Endothelial cell (in vitro differentiated cells): ENCODE results near the gene ITGA8. TPM values are rescaled to one million over a fixed set of nuclear protein-coding genes. Genes with fewer than 3 reads are reported as not detected.

Experiments
- DNase-seq: peaks from one replicate; pipeline ENCODE4 v3.0.0; 2021; ENCODE audit warnings: low spot score
- H3K27ac Mint-ChIP-seq: one replicate; pipeline ENCODE4 v1.8.0; 2021; ENCODE audit warnings: mixed read lengths, inconsistent platforms; ENCODE audit not compliant: unreplicated experiment
- H3K27me3 Mint-ChIP-seq: one replicate; pipeline ENCODE4 v1.8.0; 2021; ENCODE audit warnings: mild to moderate bottlenecking, moderate library complexity, mixed read lengths, inconsistent platforms; ENCODE audit not compliant: unreplicated experiment
- H3K36me3 Mint-ChIP-seq: one replicate; pipeline ENCODE4 v1.8.0; 2021; ENCODE audit warnings: mild to moderate bottlenecking, low read depth, mixed read lengths, inconsistent platforms; ENCODE audit not compliant: unreplicated experiment
- H3K4me1 Mint-ChIP-seq: one replicate; pipeline ENCODE4 v1.8.0; 2021; ENCODE audit warnings: mild to moderate bottlenecking, mixed read lengths, inconsistent platforms; ENCODE audit not compliant: unreplicated experiment
- H3K4me3 Mint-ChIP-seq: one replicate; pipeline ENCODE4 v1.8.0; 2021; ENCODE audit warnings: mild to moderate bottlenecking, mixed read lengths, inconsistent platforms; ENCODE audit not compliant: unreplicated experiment
- H3K9me3 Mint-ChIP-seq: one replicate; pipeline ENCODE4 v1.8.0; 2021; ENCODE audit warnings: mixed read lengths, inconsistent platforms; ENCODE audit not compliant: unreplicated experiment
- CTCF ChIP-seq: fragments of 200-600 bp; sonication (generic); IDR thresholded peaks from one replicate; pipeline ENCODE4 v1.5.0; 2021; ENCODE audit warnings: antibody characterized with exemption; ENCODE audit not compliant: unreplicated experiment
- total RNA-seq: library from RNA; stranded (reverse); fragmentation: NEBNext Ultra II Directional; extraction: Animal tissue kit (Norgen Biotek cat#: 25700); gene quantifications from one replicate; pipeline ENCODE4 v1.2.1, GENCODE V29; 2021; ENCODE audit not compliant: unreplicated experiment

Gene ITGA8
- total RNA-seq, 1 donor from 2014 or later: 0.51 TPM

- Mint-ChIP-seq H3K27ac (no peak overlapping the region), H3K36me3 (no peaks in the 10 kb centered on the region), H3K4me1 (peaks cover 2% of the 10 kb centered on the region), H3K27me3 (peaks cover 2% of the 10 kb centered on the region), H3K9me3 (no peaks in the 10 kb centered on the region), H3K4me3 (no peak overlapping the region)
- TF ChIP-seq CTCF: no peak
- DNase-seq: no peak
Observed at GRCh38 chr10:15571575-15571974, 148.1 kb downstream of the ITGA8 start.

GRCh38 chr10:15570738-15571339, 148.9 kb downstream of the ITGA8 start:
- no peak for TF ChIP-seq CTCF
- no peak for DNase-seq
- no peak overlapping the region for H3K27ac Mint-ChIP-seq
- H3K36me3 Mint-ChIP-seq: no peaks in the 10 kb centered on the region
- H3K9me3 Mint-ChIP-seq: no peaks in the 10 kb centered on the region
- H3K27me3 Mint-ChIP-seq: peaks cover 2% of the 10 kb centered on the region
- H3K4me3 Mint-ChIP-seq: no peak overlapping the region
- H3K4me1 Mint-ChIP-seq: peaks cover 2% of the 10 kb centered on the region

- H3K36me3 Mint-ChIP-seq: no peaks in the 10 kb centered on the region
- no peak for TF ChIP-seq CTCF
Observed at GRCh38 chr10:15567952-15568351, 151.8 kb downstream of the ITGA8 start.

GRCh38 chr10:15563246-15563645, 156.5 kb downstream of the ITGA8 start:
- Mint-ChIP-seq H3K36me3 (no peaks in the 10 kb centered on the region), H3K4me1 (no peaks in the 10 kb centered on the region)

More at GRCh38 chr10:15567952-15568351, 151.8 kb downstream of the ITGA8 start:
- H3K27ac Mint-ChIP-seq: no peak overlapping the region
- H3K4me1 Mint-ChIP-seq: peaks cover 2% of the 10 kb centered on the region
- H3K9me3 Mint-ChIP-seq: no peaks in the 10 kb centered on the region
- DNase-seq: no peak
- no peak overlapping the region for H3K4me3 Mint-ChIP-seq
- H3K27me3 Mint-ChIP-seq: peaks cover 2% of the 10 kb centered on the region

More at GRCh38 chr10:15563246-15563645, 156.5 kb downstream of the ITGA8 start:
- H3K27ac Mint-ChIP-seq: no peak overlapping the region
- no peak for DNase-seq
- H3K4me3 Mint-ChIP-seq: no peak overlapping the region
- peaks cover 2% of the 10 kb centered on the region for H3K27me3 Mint-ChIP-seq
- TF ChIP-seq CTCF: no peak
- H3K9me3 Mint-ChIP-seq: no peaks in the 10 kb centered on the region
